ENCODE measurements around the gene KPNB1. TPM values are rescaled to one million over a fixed set of nuclear protein-coding genes. Genes with fewer than 3 reads are reported as not detected.
A peak's percentile ranks its signal among the peaks of the same experiment; 100 is the strongest.

The KPNB1 gene
- total RNA-seq, 1 donor: 190 TPM

DNA sequence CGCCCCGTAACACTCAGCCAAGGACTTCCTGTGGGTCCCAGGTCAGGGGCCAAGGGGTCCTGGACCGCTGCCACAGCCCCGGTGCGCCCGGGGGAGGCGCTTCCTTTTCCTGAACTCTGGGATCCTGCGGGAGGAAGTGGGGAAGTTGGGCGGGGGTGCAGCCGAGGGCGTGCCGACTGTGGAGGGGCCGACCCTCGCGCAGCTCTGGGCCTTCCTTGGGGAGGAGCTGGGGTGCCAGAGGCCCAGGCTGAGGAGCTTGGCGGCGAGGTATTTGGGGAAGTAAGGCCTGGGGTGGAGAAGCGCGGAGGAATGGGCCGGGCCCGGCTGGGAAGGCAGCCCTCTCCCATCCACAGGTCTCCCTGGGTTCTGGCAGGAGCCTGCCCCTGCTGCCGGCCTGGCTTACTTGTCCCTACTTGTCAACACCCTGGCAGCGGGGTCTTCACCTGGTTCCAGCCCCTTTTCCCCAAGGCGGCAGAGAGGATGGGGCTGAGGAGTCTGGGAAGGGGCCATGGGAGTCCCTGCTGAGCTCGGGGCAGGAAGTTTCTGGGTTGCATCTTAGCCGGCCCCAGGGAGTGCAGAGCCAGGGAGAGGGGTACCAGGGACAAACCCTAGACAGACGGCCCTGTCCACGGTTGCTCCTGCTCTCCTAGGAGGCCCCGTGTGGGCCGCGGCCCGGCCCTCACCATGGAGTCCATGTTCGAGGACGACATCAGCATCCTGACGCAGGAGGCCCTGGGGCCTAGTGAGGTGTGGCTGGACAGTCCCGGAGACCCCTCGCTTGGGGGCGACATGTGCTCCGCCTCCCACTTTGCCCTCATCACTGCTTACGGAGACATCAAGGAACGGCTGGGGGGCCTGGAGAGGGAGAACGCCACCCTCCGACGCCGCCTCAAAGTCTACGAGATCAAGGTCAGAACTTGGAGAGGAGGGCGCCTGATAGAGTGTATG is 46.0 kb downstream of the KPNB1 start:
- peak in 2 of 3 donors; percentile 38 to 53 for DNase-seq (ENCODE audit: low read depth in 2 of 3, low spot score in 2 of 3)

- DNase-seq (ENCODE audit: low read depth in 2 of 3, low spot score in 2 of 3): no peak
Measured at GRCh38 chr17:47696717-47697642, 47.3 kb downstream of the KPNB1 start.

DNA sequence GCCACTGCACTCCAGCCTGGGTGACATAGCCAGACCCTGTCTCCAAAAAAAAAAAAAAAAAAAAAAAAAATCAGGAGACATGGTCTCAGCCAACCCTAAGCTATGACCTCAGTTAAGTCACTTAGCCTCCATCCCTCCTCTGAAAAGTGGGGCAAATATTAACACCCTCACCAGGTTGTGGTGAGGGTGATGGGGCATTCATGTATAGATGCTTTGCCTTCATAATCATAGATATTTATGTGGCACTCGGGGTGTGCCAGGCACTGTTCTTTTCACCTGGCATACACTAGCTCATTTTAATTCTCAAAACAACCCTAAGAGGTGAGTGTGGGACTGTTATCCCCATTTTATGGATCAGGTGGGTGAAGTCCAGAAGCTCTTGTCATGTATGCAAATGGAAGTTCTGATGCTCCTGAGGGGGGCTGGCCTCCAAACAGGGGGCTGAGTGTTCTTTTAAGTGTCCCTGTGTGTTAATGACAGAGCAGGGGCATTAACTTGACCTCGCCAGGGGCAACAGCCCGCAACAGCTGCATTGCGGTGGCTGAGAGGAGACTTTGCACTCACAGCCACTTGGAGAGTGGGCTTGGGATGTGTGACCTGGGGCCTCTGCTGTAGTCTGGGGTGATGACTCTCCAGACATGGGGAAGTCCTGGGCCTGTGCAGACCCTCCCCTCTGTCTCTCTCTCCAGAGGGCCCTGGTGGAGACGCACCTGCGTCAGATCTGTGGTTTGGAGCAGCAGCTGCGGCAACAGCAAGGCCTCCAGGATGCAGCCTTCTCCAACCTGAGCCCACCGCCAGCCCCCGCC is 48.4 kb downstream of the KPNB1 start:
- no peak for DNase-seq (ENCODE audit: low read depth in 2 of 3, low spot score in 2 of 3)

- peak; percentile 50 to 76 (median 58) for DNase-seq (ENCODE audit: low read depth in 2 of 3, low spot score in 2 of 3)
Measured at GRCh38 chr17:47698749-47699535, 49.2 kb downstream of the KPNB1 start.

DNA sequence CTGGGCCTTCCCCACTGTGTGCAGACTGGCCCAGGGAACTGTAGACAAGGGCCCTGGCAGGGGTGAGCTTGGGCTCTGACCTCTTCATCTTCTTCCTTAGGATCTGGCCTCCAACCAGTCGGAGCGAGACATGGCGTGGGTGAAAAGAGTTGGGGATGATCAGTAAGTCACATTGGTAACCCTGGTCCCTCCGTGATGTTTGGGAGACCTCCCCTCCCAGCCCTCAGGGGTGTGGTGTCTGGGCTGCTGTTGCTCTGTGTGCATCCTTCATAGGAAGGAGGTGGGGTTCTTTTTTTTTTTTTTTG is 49.8 kb downstream of the KPNB1 start:
- DNase-seq (ENCODE audit: low read depth in 2 of 3, low spot score in 2 of 3): no peak

DNA sequence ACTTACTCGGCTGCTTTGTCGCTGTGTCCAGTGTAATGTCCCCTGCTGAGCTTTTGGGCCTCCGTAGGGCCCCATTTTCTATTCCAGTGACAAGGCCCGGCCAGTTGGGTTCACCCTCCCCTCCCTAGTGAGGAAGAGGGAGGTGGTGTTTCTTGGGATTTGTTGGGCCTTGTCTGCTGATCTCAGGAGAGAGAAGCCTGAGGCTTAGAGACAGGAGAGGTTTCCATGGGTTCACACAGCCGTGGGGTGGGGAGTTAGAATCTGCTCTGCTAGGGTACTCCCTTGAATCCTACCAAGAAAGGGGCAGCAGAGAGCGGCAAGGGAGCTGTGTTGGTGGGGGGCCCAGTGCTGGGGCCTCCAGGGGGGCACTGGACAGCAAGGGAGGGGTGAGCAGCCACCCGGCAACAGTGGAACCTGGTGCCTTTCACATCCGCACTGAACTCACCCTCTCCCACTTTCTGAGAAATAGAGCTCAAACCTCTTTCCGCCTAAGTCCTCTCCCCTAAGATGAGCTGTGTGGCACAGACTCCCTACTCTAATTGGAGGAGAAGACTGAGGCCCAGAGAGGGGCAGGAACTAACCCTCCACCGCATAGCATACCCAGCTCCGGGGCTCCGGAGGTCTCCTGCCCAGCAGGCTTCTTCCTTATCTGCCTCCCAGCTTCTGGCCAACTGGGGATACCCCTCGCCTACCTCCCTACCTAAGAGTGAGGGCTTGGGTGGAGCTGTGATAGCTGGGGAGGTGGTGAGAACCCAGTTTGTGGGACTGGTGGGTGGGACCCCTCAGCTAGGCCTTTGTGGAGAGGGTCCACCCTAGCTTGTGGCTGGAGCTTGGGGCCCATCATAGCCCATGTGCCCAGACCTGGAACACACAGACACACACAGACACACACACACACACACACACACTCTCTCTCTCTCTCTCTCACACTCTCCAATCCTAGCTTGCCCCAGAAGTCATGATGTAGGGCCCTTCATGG is 51.0 kb downstream of the KPNB1 start:
- DNase-seq (ENCODE audit: low read depth in 2 of 3, low spot score in 2 of 3): no peak

DNA sequence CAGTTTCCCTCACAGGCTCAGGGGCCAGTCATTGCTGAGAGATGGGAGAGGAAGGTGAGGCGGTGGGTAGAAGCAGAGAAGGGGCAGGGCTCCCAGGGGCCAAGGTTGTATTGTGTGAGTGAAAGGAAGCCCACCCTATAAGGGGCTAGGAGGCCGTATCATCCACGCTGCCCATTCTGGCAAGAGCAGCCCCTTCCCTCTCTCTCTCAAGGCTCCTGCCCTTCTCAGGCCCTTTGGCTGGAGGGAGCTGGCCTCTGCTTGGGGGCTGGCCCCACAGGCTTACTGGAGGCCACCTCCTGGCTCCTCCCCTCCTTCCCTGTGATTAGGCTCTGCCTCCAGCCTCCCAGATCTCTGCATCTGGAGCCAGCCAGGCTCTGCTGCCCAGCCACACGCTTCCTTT is 51.9 kb downstream of the KPNB1 start:
- DNase-seq (ENCODE audit: low read depth in 2 of 3, low spot score in 2 of 3): no peak

DNA sequence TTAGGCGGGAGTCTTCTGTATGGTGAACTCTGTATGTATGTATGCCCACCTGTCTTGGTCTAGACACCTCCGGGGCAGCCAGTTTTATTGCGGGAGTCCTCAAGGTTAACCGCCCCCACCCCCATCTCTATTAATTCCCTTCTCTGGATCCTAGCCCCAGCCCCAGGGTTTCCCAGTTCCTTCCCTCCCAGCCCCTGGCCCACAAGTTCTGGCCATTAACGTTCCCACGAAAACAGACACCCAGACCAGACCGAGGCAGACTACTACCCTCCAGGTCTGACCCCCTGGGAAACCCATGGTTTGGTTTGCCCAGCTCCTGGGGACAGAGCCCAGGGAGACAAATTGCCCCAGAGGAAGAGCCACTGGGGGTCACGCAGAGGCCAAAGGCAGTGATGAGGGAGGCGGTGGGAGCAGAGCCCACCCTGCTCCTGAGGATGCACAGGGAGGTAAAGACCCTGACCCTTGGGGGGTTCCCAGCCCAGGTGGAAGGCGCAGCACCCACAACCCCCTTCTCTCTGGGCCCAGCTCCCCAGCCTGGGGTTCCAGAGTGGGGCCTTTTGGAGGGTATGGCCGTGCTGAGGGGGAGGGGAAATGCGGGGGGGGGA is 52.8 kb downstream of the KPNB1 start:
- DNase-seq (ENCODE audit: low read depth in 2 of 3, low spot score in 2 of 3): no peak

DNA sequence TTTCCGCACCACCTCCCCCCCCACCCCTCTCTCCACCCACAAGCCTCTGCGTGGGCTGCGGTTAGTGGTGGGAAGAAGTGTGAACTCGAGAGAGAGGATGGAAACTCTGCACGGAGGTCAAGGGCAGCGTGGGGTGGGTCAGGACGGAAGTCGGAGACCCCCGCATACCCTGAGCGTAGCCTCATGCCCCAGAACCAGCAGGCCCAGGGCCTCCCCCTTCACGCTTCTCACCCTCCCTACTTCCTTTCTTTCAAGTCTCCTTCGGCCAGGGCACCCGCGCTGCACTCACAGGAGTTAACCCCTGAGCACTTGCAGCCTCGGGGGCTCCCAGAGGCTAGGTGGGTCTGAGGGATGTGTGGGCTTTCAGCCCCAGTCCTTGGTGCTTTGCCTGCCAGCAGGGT is 53.5 kb downstream of the KPNB1 start:
- peak in 2 of 3 donors; percentile 33 to 39 for DNase-seq (ENCODE audit: low read depth in 2 of 3, low spot score in 2 of 3)

GRCh38 chr17:47703671-47704070 is 54.0 kb downstream of the KPNB1 start:
- DNase-seq (ENCODE audit: low read depth in 2 of 3, low spot score in 2 of 3): no peak

GRCh38 chr17:47704116-47704515 is 54.4 kb downstream of the KPNB1 start:
- peak in 2 of 3 donors; percentile 31 to 36 for DNase-seq (ENCODE audit: low read depth in 2 of 3, low spot score in 2 of 3)

GRCh38 chr17:47704736-47705135 is 55.0 kb downstream of the KPNB1 start:
- no peak for DNase-seq (ENCODE audit: low read depth in 2 of 3, low spot score in 2 of 3)

DNA sequence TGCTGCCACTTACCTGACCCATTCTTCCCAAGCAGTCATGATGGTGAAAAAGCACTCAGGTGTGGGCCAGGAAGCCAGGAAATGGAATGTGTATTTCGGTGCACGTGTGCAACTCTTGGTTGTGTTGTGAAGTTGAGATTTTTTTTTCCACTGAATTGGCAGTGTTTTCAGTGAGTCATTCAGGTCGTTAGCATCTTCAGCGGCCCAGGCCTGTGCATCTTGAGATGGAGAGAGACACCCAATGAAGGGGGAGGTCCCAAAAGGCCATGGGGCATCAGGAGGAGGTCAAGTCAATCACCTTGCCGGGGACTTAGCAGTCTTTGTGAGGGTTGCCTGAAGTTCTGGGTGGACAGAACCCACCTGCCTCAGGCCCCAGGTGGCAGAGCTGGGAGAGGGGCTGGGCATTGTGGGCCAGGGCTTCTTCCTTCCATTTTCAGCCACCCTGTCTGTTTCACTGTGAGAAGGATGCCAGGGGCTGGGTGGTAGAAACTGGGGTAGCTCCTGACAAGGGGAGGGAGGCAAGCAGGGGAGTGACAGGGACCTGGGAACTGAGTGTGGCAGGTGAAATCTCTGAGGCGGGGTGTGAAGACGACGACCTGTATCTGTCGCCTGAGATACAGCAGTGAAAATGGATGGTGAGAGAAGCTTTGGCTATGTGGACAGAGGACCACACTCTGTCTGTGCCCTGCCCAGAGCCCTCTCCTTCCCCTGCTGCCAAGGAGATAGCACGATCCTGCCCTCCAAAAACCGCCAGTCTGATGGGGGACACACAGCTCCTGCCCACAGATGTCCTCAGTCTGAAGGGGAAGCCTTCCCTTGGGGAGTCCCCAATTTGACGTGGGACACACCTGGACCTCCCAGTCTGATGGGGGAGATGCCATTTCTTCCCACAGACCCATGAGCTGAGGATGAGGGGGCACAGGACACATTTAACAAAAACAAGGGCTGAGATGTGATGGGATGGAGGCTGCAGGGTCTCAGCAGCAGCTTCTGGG is 56.1 kb downstream of the KPNB1 start:
- no peak for DNase-seq (ENCODE audit: low read depth in 2 of 3, low spot score in 2 of 3)

- no peak for DNase-seq (ENCODE audit: low read depth in 2 of 3, low spot score in 2 of 3)
Measured at GRCh38 chr17:47707056-47707804, 57.5 kb downstream of the KPNB1 start.

DNA sequence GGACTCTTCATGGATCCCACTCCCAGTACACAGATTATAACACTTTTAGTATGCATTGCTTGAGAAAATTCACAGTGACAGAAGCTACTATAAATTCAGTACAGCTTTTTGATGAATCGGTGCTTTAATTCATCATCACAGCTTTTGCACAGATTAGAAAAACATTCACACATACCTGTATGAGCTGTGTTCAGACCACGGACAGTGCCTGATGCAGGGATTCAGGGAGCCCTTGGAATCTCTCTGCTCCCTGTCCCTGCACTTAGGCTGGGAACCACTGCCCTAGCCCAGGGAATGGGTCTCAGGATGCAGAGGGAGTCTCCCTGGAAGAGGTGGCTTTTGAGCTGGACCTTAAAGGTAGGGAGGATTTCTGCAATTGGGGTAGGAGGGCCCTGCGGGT is 58.2 kb downstream of the KPNB1 start:
- no peak for DNase-seq (ENCODE audit: low read depth in 2 of 3, low spot score in 2 of 3)

DNA sequence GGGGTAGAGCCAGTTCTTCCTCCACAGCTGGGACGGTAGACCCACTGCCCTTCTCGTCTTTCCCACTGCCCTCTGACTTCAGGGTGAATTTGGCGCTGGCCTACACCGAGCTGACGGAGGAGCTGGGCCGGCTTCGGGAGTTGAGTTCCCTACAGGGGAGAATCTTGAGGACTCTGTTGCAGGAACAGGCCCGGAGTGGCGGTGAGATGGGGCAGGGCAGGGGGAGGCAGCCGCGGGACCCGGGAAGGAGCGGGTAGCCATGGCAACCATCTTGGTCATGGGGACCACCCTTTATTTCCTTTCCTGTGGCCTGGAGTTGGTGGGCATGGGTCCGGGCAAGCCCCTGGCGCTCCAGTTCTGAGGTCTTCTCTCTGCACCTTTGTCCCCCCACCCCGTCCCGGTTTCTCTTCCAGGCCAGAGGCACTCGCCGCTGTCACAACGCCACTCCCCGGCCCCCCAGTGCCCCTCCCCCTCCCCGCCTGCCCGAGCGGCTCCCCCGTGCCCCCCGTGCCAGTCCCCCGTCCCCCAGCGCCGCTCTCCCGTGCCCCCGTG is 58.7 kb downstream of the KPNB1 start:
- no peak for DNase-seq (ENCODE audit: low read depth in 2 of 3, low spot score in 2 of 3)
